Neural cell (in vitro differentiated cells): Measurements from ENCODE around the gene CASZ1.

Experiments
- POLR2AphosphoS5 ChIP-seq: IDR thresholded peaks from 2 replicates; pipeline ENCODE4 v1.6.1; 2012
- TAF1 ChIP-seq: IDR thresholded peaks from 2 replicates; pipeline ENCODE4 v1.6.1; 2012; ENCODE audit warnings: low read depth
- TF ChIP-seq, protein P1 (sequence below): fragments of 450-650 bp; IDR thresholded peaks from 2 replicates; pipeline ENCODE4 v1.5.1; 2014; ENCODE audit warnings: antibody characterized with exemption, mild to moderate bottlenecking, moderate library complexity; ENCODE audit not compliant: poor library complexity, severe bottlenecking

DNA sequence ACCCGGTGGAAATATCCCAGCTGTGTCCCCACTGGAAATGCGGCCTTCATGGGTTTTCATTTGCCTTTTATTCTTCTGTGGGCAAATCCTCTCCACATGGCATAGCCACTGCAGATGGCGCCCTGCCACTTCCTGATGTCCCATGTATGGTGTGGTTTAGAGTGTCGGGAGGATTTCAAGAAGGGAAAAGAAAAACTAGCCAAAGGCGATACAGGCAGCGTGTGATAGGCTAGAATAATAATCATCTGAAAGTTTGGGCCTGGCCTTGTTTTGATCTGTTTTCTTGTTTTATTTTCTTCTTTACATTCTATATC, 198.1 kb downstream of the CASZ1 start:
- TF ChIP-seq, protein P1, sequence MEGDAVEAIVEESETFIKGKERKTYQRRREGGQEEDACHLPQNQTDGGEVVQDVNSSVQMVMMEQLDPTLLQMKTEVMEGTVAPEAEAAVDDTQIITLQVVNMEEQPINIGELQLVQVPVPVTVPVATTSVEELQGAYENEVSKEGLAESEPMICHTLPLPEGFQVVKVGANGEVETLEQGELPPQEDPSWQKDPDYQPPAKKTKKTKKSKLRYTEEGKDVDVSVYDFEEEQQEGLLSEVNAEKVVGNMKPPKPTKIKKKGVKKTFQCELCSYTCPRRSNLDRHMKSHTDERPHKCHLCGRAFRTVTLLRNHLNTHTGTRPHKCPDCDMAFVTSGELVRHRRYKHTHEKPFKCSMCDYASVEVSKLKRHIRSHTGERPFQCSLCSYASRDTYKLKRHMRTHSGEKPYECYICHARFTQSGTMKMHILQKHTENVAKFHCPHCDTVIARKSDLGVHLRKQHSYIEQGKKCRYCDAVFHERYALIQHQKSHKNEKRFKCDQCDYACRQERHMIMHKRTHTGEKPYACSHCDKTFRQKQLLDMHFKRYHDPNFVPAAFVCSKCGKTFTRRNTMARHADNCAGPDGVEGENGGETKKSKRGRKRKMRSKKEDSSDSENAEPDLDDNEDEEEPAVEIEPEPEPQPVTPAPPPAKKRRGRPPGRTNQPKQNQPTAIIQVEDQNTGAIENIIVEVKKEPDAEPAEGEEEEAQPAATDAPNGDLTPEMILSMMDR, result peak; percentile 12
- TF ChIP-seq TAF1, result no peak
- no peak for TF ChIP-seq POLR2AphosphoS5
